Spinal cord (tissue), 10 donors: ENCODE results near the gene NPR2. TPM values are rescaled to one million over a fixed set of nuclear protein-coding genes. Genes with fewer than 3 reads are reported as not detected.

Source experiments
- DNase-seq, 6 donors: peaks; one replicate each; pipeline versions ENCODE4 v3.0.0 to v3.0.0-alpha.2; 2013 to 2015; ENCODE audit warnings: low spot score in 6 of 6, low read depth in 4 of 6
- H3K27ac ChIP-seq: one replicate; pipeline ENCODE4 v1.5.1; 2013; ENCODE audit warnings: low read depth, low read length, control low read depth
- H3K27me3 ChIP-seq: one replicate; pipeline ENCODE4 v1.6.1; 2013; ENCODE audit warnings: low read length; ENCODE audit not compliant: control insufficient read depth, insufficient read depth
- H3K36me3 ChIP-seq: one replicate; pipeline ENCODE4 v1.6.1; 2013; ENCODE audit warnings: low read length; ENCODE audit not compliant: control insufficient read depth, insufficient read depth
- H3K4me1 ChIP-seq: one replicate; pipeline ENCODE4 v1.6.1; 2013; ENCODE audit warnings: low read length; ENCODE audit not compliant: control insufficient read depth, insufficient read depth
- H3K4me3 ChIP-seq: one replicate; pipeline ENCODE4 v1.5.1; 2013; ENCODE audit warnings: low read depth, low read length, control low read depth
- H3K9me3 ChIP-seq: one replicate; pipeline ENCODE4 v1.6.1; 2013; ENCODE audit warnings: low read length; ENCODE audit not compliant: control insufficient read depth, insufficient read depth
- WGBS: methylation state at CpG from one replicate; pipeline ENCODE4 v1.1.5; 2013; ENCODE audit warnings: missing lambda C conversion rate; ENCODE audit not compliant: insufficient coverage; 5-methylcytosine and 5-hydroxymethylcytosine counted together
- polyA plus RNA-seq, 2 donors: library from polyadenylated mRNA; unstranded; fragments of 120-200 nt; gene quantifications; one replicate each; pipeline ENCODE4 v1.2.1, GENCODE V29; 2013; ENCODE audit not compliant: insufficient read length in 2 of 2
- total RNA-seq, 2 donors: library from RNA; depleted of rRNA in 1 of 2; stranded (reverse); fragments of 120-200 nt in 1 of 2; fragments of >200 nt in 1 of 2; gene quantifications; one replicate each; pipeline versions ENCODE4 v1.2.3 to v1.2.4, GENCODE V29; 2013 to 2014
- donor health status: healthy.

NPR2 gene
- total and polyA plus RNA-seq, 4 donors: 15.0 to 39.5 (median 30.9) TPM

- Histone ChIP-seq H3K36me3 (no peaks in the 10 kb centered on the region), H3K4me3 (no peak overlapping the region), H3K27ac (no peak overlapping the region), H3K4me1 (no peaks in the 10 kb centered on the region), H3K27me3 (no peaks in the 10 kb centered on the region), H3K9me3 (no peaks in the 10 kb centered on the region)
- no peak for DNase-seq
Measured at GRCh38 chr9:35822926-35823325, 31.5 kb downstream of the NPR2 start.

DNA sequence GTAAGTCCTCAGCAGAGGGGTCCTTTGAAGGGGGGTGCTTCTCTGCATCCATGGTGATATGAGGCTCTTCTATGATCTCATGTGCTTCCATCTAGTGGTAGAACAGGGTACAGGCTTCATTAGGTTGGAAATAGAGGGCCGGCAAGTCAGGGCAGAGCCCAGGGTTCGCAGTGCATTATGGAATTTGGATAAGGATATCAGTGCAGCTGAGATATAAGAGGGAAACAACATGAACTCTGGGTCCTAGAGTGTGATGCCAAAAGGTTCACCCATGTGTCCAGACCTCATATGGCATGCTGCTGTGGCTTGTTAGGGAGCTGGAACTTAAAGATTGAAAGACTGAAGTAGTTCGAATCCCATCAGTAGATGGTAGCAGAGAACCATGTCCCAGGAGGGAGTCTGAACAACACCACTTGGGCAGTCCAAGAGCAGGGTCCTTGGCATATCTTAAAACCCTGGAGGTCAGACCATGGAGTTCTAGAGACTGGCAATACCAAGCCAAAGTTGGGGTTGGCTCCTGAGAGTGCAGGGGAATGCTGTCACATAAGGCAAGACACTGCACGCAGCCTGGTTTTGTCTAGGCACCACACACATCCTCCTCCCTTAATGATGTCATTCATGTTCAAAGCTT, 34.8 kb downstream of the NPR2 start:
- no peak overlapping the region for H3K27ac ChIP-seq
- peak in 3 of 6 donors; percentile 17 to 72 (median 67) for DNase-seq

DNA sequence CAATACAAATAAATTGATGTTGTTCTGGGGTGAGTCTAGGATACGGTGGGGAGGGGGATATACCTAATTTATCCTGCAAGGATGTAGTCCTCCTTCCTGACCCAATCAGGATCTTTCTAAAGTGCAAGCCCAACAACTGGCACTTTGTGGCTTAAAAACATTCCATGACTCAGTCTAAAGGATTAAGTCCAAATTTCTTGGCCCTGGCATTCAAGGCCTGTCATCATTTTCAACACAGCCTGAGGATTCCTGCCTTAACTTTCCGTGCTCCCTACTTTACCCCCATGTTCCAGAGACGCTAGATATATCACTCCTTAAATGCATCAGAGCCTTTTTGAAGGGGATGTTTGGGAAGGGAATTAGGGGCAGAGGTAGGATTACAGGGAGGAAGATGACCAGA, 36.1 kb downstream of the NPR2 start:
- no peak overlapping the region for H3K27ac ChIP-seq
- H3K4me1 ChIP-seq: peaks cover 22% of the 10 kb centered on the region
- H3K9me3 ChIP-seq: no peaks in the 10 kb centered on the region
- no peak overlapping the region for H3K4me3 ChIP-seq
- no peaks in the 10 kb centered on the region for H3K36me3 ChIP-seq
- DNase-seq: no peak
- no peaks in the 10 kb centered on the region for H3K27me3 ChIP-seq
- WGBS: no CpG with 5 or more reads among the region's 3 CpGs

More for the DNA sequence above, 34.8 kb downstream of the NPR2 start:
- Histone ChIP-seq H3K27me3 (no peaks in the 10 kb centered on the region), H3K9me3 (no peaks in the 10 kb centered on the region), H3K4me1 (peaks cover 22% of the 10 kb centered on the region), H3K36me3 (no peaks in the 10 kb centered on the region), H3K4me3 (no peak overlapping the region)
- WGBS: 51% methylated on average over 4 of the region's 4 CpGs

- Histone ChIP-seq H3K27ac (peak within 1 kb of the TSS; percentile 87), H3K4me1 (peaks cover 31% of the 10 kb centered on the region), H3K9me3 (no peaks in the 10 kb centered on the region), H3K27me3 (no peaks in the 10 kb centered on the region), H3K36me3 (no peaks in the 10 kb centered on the region), H3K4me3 (peak within 1 kb of the TSS; percentile 67)
- WGBS: 0% methylated on average over 21 of the region's 21 CpGs
- no peak for DNase-seq
Measured at GRCh38 chr9:35828716-35829083, 37.3 kb downstream of the NPR2 start, which contains the start of gene FAM221B. Gene FAM221B, minus strand, starts transcription at chr9:35828732. Its CDS starts 2,571 bp downstream, at chr9:35826161.

DNA sequence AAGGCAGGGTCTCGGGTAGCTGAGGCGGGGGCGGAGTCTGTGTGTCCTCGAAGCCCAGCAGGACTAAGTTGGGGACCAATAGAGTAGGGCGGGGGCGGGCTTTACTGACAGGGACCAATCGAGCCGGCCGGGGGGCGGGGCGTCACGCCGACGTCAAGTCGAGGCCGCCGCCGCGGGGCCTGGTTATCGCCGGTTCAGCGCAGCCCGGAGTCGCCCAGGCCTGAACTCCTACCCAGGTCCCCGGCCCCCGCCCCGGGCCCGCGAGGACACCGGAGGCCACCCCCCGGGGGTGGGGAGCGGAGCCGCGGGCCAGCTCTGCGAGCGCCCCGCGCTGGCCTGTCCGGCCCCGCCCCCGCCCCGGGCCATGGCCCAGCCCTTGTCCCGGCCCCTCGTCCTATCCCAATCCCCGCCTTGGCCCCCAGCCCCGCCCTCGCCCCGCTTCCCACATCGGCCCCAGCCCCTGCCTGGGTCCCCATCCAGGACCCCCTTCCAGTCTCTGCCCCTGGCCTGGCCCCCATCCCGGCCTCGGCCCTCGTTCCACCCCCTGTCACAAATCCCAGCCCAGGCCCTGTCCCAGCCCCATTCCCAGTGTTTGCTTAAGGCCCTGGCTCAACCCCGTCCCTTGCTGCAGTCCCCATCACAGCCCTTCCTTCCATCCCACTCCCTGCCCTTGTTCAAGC, 37.8 kb downstream of the NPR2 start, which contains the start of gene TMEM8B:
TMEM8B (plus strand) TSS at position 145 of the 680 bp plus-strand sequence; CDS start at position 365, 220 bp downstream.
- WGBS: under 1% methylated on average over 49 of the region's 53 CpGs
- Histone ChIP-seq H3K9me3 (no peaks in the 10 kb centered on the region), H3K4me3 (peak within 1 kb of the TSS; percentile 67), H3K4me1 (peaks cover 34% of the 10 kb centered on the region), H3K36me3 (no peaks in the 10 kb centered on the region), H3K27me3 (no peaks in the 10 kb centered on the region), H3K27ac (peak within 1 kb of the TSS; percentile 87)
- DNase-seq: peak; percentile 75 to 98 (median 92)

GRCh38 chr9:35829764-35830096, 38.3 kb downstream of the NPR2 start:
- H3K27me3 ChIP-seq: no peaks in the 10 kb centered on the region
- DNase-seq: no peak
- 10% methylated on average over 2 of the region's 2 CpGs for WGBS
- no peaks in the 10 kb centered on the region for H3K9me3 ChIP-seq
- peak overlapping the region; percentile 87 for H3K27ac ChIP-seq
- H3K4me1 ChIP-seq: peaks cover 39% of the 10 kb centered on the region
- peaks cover 3% of the 10 kb centered on the region for H3K36me3 ChIP-seq
- H3K4me3 ChIP-seq: peak overlapping the region; percentile 67

- 67% methylated on average over 2 of the region's 4 CpGs for WGBS
- no peak for DNase-seq
- peaks cover 42% of the 10 kb centered on the region for H3K4me1 ChIP-seq
- H3K27me3 ChIP-seq: no peaks in the 10 kb centered on the region
- no peak overlapping the region for H3K27ac ChIP-seq
- H3K4me3 ChIP-seq: no peak overlapping the region
- H3K36me3 ChIP-seq: peaks cover 16% of the 10 kb centered on the region
- H3K9me3 ChIP-seq: no peaks in the 10 kb centered on the region
Measured at GRCh38 chr9:35831040-35831439, 39.6 kb downstream of the NPR2 start.

DNA sequence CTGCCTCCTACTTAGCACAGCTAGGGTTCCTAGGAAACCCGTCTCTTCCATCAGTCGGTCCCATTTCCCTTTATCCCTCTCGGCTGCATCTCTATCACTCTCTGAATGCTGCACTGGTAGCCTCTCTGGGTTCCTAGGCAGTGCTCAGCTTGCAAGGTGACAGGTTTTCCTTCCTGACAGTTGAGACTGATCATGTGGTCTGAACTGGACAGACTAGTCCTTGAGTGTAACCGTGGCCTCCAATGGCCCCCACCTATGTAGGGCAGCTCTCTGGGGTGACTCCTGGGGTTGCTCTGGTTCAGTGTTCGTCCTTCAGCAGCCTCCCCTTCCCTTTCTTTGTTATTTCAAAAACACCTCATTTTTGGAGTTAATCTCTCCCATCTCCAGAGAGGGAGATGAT, 41.4 kb downstream of the NPR2 start:
- no peak overlapping the region for H3K27ac ChIP-seq
- H3K4me1 ChIP-seq: peaks cover 42% of the 10 kb centered on the region
- DNase-seq: no peak
- 87% methylated on average over 4 of the region's 5 CpGs for WGBS
- no peaks in the 10 kb centered on the region for H3K9me3 ChIP-seq
- peaks cover 26% of the 10 kb centered on the region for H3K36me3 ChIP-seq
- no peak overlapping the region for H3K4me3 ChIP-seq
- no peaks in the 10 kb centered on the region for H3K27me3 ChIP-seq

GRCh38 chr9:35834260-35835215, 43.1 kb downstream of the NPR2 start:
- no peak overlapping the region for H3K4me3 ChIP-seq
- peak overlapping the region; percentile 8 for H3K27ac ChIP-seq
- H3K27me3 ChIP-seq: no peaks in the 10 kb centered on the region
- H3K4me1 ChIP-seq: peaks cover 34% of the 10 kb centered on the region
- H3K36me3 ChIP-seq: peaks cover 32% of the 10 kb centered on the region
- H3K9me3 ChIP-seq: no peaks in the 10 kb centered on the region
- no peak for DNase-seq
- WGBS: 91% methylated on average over 10 of the region's 14 CpGs
